MM.1S (cell line): ENCODE results near the gene ATP5ME.

ENCODE experiments used
- DNase-seq: peaks from one replicate; pipeline ENCODE4 v3.0.0-alpha.2; 2015
- H2AFZ ChIP-seq: fragments of 300-600 bp; sonication (generic); 2 replicates; pipeline ENCODE4 v1.6.0; 2016; ENCODE audit warnings: antibody characterized with exemption, low read length
- H3F3A ChIP-seq: fragments of 300-600 bp; sonication (generic); 2 replicates; pipeline ENCODE4 v1.6.1; 2016; ENCODE audit warnings: mild to moderate bottlenecking, antibody characterized with exemption, low read length, moderate library complexity, mixed read lengths; ENCODE audit not compliant: insufficient read depth
- H3K27ac ChIP-seq: fragments of 300-600 bp; sonication (generic); 2 replicates; pipeline ENCODE4 v1.5.1; 2016; ENCODE audit warnings: mild to moderate bottlenecking, low read length
- H3K27me3 ChIP-seq: fragments of 300-600 bp; sonication (generic); replicated peaks from 2 replicates; pipeline ENCODE4 v1.6.0; 2016; ENCODE audit warnings: low read length; ENCODE audit not compliant: insufficient read depth
- H3K36me3 ChIP-seq: fragments of 300-600 bp; sonication (generic); replicated peaks from 2 replicates; pipeline ENCODE4 v1.6.1; 2016; ENCODE audit warnings: mild to moderate bottlenecking, low read length, mixed read lengths; ENCODE audit not compliant: insufficient read depth
- H3K4me1 ChIP-seq: fragments of 300-600 bp; sonication (generic); 2 replicates; pipeline ENCODE4 v1.6.1; 2016; ENCODE audit warnings: low read length, mixed read lengths
- H3K4me2 ChIP-seq: fragments of 300-600 bp; sonication (generic); 2 replicates; pipeline ENCODE4 v1.6.0; 2016; ENCODE audit warnings: low read depth, low read length
- H3K4me3 ChIP-seq: fragments of 300-600 bp; sonication (generic); 2 replicates; pipeline ENCODE4 v1.5.1; 2016; ENCODE audit warnings: low read length, mixed read lengths
- H3K79me2 ChIP-seq: fragments of 300-600 bp; sonication (generic); 2 replicates; pipeline ENCODE4 v1.6.1; 2016; ENCODE audit warnings: mixed run types, low read length, mixed read lengths
- H3K9ac ChIP-seq: fragments of 300-600 bp; sonication (generic); 2 replicates; pipeline ENCODE4 v1.6.1; 2016; ENCODE audit warnings: low read length, mixed read lengths
- H3K9me2 ChIP-seq: fragments of 300-600 bp; sonication (generic); replicated peaks from 2 replicates; pipeline ENCODE4 v1.6.1; 2016; ENCODE audit warnings: mild to moderate bottlenecking, low read length, mixed read lengths; ENCODE audit not compliant: insufficient read depth
- H3K9me3 ChIP-seq: fragments of 300-600 bp; sonication (generic); replicated peaks from 2 replicates; pipeline ENCODE4 v1.6.1; 2016; ENCODE audit warnings: mild to moderate bottlenecking, low read length, mixed read lengths; ENCODE audit not compliant: insufficient read depth
- H4K20me1 ChIP-seq: fragments of 300-600 bp; sonication (generic); 2 replicates; pipeline ENCODE4 v1.6.1; 2016; ENCODE audit warnings: mild to moderate bottlenecking, low read length, moderate library complexity, mixed read lengths; ENCODE audit not compliant: insufficient read depth
- CTCF ChIP-seq: fragments of 300-600 bp; sonication (generic); IDR thresholded peaks from 2 replicates; pipeline ENCODE4 v1.5.1; 2016; ENCODE audit warnings: antibody characterized with exemption, low read length, mixed read lengths
- EZH2 ChIP-seq: fragments of 300-600 bp; sonication (generic); optimal IDR thresholded peaks from 2 replicates; pipeline ENCODE3; 2017; ENCODE audit warnings: low read depth, mild to moderate bottlenecking, antibody characterized with exemption, low read length, mixed read lengths
- EZH2phosphoT487 ChIP-seq: fragments of 300-600 bp; sonication (generic); IDR thresholded peaks from 2 replicates; pipeline ENCODE4 v1.6.1; 2018; ENCODE audit warnings: antibody characterized with exemption, low read length

ATP5ME gene

DNA sequence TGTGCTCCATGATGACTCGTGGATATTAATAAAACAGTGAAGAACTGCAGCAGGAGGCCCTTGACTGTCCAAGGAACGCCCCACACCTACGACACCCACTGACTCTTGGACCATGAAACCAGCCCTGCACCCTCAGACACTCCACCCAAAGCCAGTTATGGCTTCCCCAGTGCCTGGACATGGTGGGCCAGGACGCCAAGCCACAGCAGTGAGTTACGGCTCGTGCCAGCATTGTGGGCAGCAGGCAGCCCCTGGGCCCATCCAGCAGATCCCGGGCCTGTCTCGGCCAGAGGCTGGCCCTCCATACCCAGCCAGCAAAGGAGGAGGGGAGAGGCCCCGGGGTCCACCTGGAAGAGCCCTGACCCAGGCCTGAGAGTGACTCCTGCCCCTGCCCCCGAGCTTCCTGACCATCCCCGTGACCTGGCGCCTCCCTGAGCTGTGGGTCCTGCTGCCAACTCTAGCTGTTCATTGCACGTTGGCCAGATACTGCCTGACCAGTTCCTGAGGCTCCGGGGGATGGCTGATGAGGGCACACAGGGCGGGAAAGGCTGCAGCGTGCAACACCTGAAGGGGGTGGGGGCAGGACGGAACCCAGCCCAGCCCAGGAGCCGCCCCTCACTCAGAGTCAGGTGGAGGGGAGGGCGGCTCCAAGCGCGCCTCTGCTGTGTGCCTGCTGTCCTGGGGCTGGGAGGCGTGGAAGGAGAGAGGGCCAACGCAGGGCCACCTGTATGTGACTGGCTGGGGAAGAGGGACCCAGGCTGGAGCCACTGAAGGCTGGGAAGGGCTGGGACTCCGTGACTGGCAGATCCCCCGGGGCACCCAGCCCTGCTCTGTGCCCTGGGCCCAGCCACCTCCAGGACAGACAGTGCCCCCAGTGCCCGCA, 14.1 kb upstream of the ATP5ME start:
- no peaks in the 10 kb centered on the region for H3K4me1 ChIP-seq
- no peak overlapping the region for H3K27ac ChIP-seq
- H3K4me2 ChIP-seq: no peak overlapping the region
- H3K9ac ChIP-seq: no peak overlapping the region
- no peaks in the 10 kb centered on the region for H3K9me3 ChIP-seq
- H3K4me3 ChIP-seq: no peak overlapping the region
- H3K9me2 ChIP-seq: no peaks in the 10 kb centered on the region
- no peak overlapping the region for H2AFZ ChIP-seq
- TF ChIP-seq EZH2phosphoT487 (no peak), EZH2 (no peak), CTCF (no peak)
- no peaks in the 10 kb centered on the region for H3K79me2 ChIP-seq
- no peak for DNase-seq
- no peaks in the 10 kb centered on the region for H3K36me3 ChIP-seq
- no peaks in the 10 kb centered on the region for H3K27me3 ChIP-seq
- no peaks in the 10 kb centered on the region for H4K20me1 ChIP-seq
- no peaks in the 10 kb centered on the region for H3F3A ChIP-seq

GRCh38 chr4:687048-687970, 13.2 kb upstream of the ATP5ME start:
- Histone ChIP-seq H3K27ac (no peak overlapping the region), H3F3A (no peaks in the 10 kb centered on the region), H3K4me1 (no peaks in the 10 kb centered on the region), H3K79me2 (no peaks in the 10 kb centered on the region), H3K9ac (no peak overlapping the region), H2AFZ (no peak overlapping the region), H4K20me1 (no peaks in the 10 kb centered on the region), H3K9me2 (no peaks in the 10 kb centered on the region), H3K9me3 (no peaks in the 10 kb centered on the region), H3K27me3 (no peaks in the 10 kb centered on the region), H3K4me3 (no peak overlapping the region), H3K4me2 (no peak overlapping the region), H3K36me3 (no peaks in the 10 kb centered on the region)
- TF ChIP-seq EZH2phosphoT487: no peak
- TF ChIP-seq CTCF: no peak
- no peak for TF ChIP-seq EZH2
- DNase-seq: no peak

- H2AFZ ChIP-seq: no peak overlapping the region
These were observed 12.5 kb upstream of the ATP5ME start for GRCh38 chr4:686413-687040.

More at GRCh38 chr4:686413-687040, 12.5 kb upstream of the ATP5ME start:
- no peaks in the 10 kb centered on the region for H3K9me2 ChIP-seq
- DNase-seq: no peak
- H3K36me3 ChIP-seq: no peaks in the 10 kb centered on the region
- no peaks in the 10 kb centered on the region for H3K9me3 ChIP-seq
- H3K27ac ChIP-seq: no peak overlapping the region
- no peaks in the 10 kb centered on the region for H3K4me1 ChIP-seq
- H3K9ac ChIP-seq: no peak overlapping the region
- no peaks in the 10 kb centered on the region for H3F3A ChIP-seq
- no peak overlapping the region for H3K4me2 ChIP-seq
- TF ChIP-seq EZH2phosphoT487: no peak
- no peak for TF ChIP-seq EZH2
- no peak for TF ChIP-seq CTCF
- no peaks in the 10 kb centered on the region for H3K79me2 ChIP-seq
- H3K27me3 ChIP-seq: no peaks in the 10 kb centered on the region
- H4K20me1 ChIP-seq: no peaks in the 10 kb centered on the region
- H3K4me3 ChIP-seq: no peak overlapping the region
